Measurements from ENCODE around the gene LRMDA.
A peak's percentile ranks its signal among the peaks of the same experiment; 100 is the strongest.
"Not testable (repeated sequence)": the region's sequence is repeated elsewhere in the genome, so short reads cannot be mapped to it uniquely, and the experiment has no call there.

The LRMDA gene

DNA sequence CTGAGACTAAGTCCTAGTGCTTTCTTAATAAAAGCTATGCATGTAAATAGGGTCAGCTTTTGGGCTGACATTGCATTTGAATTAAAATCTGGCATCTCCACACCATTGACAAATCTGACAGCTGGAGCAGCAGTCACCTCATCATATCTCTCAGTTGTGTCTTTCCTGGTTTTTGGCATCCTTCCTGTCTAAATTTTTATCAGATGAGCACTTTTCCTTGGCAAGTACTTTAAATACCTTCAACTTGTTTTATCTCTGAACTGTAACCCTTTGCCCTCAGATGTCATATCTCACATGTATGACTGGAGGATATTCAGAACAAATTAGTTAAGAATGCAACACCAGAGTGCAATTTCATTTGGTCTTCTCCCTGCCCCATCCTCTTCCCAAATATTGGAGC lies 1066.2 kb downstream of the LRMDA start:
- DNase-seq = no peak

- no peak for DNase-seq
Measured at GRCh38 chr10:76504823-76505222, 1073.4 kb downstream of the LRMDA start.

GRCh38 chr10:76509446-76509845 lies 1078.0 kb downstream of the LRMDA start:
- no peak for DNase-seq

GRCh38 chr10:76514321-76514720 lies 1082.9 kb downstream of the LRMDA start:
- peak in 1 of 2 experiments; percentile 4 for DNase-seq

DNA sequence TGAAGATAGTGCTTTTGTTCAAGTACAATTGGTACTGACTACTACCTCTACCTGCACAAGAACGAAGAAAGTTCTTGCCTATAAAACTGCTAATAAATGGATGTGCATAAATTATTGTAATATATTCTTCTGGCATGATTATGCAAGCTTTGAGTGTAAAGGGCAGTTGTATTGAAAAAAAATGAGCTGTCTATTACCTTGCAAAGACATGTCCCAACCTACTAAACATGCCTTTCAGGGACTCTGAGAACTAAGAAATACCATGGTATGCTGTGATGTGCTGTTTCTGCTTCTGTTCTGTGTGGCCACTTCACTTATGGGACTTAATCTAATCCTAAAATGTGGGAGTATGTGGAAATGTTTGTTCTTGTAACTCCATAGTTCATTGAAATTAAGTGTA lies 1083.4 kb downstream of the LRMDA start:
- DNase-seq = no peak

DNA sequence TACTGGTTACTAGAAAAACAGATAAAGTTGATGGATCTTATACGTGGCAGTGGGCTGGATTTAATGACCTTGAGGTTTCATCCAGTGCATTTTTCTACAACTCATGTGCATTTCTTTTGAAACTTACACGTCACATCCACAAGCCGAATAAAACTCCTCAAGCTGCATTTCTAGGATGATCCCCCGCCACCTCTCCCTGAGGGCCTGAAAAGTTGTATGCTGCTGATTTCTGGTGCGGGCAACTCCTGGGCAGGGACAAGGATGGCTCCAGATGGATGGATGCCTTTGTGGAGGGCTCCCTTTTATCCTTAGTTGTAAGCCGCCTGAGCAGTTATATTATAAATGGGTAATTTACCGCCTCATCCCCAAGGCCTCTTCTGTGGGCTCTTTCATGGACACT lies 1091.1 kb downstream of the LRMDA start:
- DNase-seq = no peak

- peak in 1 of 2 experiments; percentile 59 for DNase-seq
Measured at GRCh38 chr10:76523246-76523645, 1091.8 kb downstream of the LRMDA start.

- no peak for DNase-seq
Measured at GRCh38 chr10:76523791-76524351, 1092.4 kb downstream of the LRMDA start.

DNA sequence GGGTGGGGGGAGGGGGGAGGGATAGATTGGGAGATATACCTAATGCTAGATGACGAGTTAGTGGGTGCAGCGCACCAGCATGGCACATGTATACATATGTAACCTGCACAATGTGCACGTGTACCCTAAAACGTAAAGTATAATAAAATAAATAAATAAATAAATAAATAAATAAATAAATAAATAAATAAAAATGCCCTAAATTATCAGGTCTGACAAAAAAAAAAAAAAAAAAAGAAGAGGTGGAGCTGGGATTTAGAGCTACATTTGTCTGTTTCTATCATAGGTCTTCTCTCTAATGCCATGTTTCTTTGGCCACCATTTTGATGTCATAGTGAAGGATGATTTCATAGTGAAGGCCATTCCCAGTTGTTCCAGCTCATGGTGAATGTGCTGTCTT lies 1095.4 kb downstream of the LRMDA start:
- DNase-seq = not testable (repeated sequence)

- no peak for DNase-seq
Measured at GRCh38 chr10:76540331-76540730, 1108.9 kb downstream of the LRMDA start.

DNA sequence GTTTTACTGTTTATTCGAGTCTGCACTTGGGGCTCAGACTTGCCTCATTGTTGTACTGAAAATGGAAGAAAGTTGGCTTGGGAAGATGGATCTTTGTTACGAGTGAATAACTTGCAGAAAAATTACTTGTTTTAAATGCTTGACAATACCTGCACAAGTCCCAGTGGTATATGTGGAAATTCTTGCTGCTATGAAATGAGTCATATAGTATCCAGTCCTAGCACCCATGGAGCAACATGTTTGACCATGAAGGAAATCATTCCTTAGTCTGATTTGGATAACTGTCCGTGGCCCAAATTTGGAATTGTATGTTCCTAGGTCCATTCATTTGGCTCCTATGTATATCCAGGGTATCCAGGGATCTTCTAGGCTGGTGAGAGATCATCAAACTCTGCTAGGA lies 1109.4 kb downstream of the LRMDA start:
- DNase-seq = no peak

DNA sequence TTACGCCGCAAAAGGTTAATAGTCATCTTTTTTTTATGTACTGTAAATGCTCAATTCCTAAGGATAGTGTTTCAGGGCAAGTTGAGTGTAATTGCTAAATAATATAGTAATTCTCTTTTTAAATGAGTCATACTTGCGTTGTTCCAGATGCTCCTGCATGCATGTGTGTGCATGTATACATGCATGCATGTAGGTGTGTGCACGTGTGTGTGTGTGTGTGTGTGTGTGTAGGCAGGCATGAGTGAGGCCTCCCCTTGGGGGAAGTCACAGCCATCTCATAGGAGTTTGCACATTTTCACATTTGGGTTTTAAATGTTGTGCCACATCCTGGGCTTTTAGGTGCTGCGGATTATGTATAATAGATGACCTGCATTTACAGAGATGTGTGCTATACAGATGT lies 1110.4 kb downstream of the LRMDA start:
- no peak for DNase-seq

GRCh38 chr10:76542307-76542930 lies 1111.0 kb downstream of the LRMDA start:
- DNase-seq = no peak

- DNase-seq = no peak
Measured at GRCh38 chr10:76543655-76544054, 1112.2 kb downstream of the LRMDA start.

DNA sequence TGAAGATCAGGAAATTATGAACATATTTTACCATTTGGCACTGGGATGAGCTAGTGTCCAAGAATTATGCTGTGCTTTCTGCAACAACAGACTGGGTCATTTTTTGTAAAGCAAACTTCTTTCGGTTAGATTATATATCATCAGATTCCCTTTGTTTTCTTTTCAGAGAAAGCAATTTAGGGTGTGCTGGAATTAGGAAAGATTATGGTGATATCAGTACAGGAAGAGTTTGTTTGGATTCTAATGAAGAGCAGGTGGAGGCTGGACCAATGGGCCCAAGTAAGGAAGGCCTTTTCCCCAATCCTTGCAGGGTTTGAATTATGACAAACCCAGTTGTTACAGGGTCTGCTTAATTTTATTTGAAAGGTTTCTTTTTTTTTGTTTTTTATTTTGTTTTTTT lies 1113.4 kb downstream of the LRMDA start:
- no peak for DNase-seq

GRCh38 chr10:76546411-76546810 lies 1115.0 kb downstream of the LRMDA start:
- no peak for DNase-seq

GRCh38 chr10:76547352-76547972 lies 1116.0 kb downstream of the LRMDA start:
- DNase-seq = peak; percentile 23 to 75

DNA sequence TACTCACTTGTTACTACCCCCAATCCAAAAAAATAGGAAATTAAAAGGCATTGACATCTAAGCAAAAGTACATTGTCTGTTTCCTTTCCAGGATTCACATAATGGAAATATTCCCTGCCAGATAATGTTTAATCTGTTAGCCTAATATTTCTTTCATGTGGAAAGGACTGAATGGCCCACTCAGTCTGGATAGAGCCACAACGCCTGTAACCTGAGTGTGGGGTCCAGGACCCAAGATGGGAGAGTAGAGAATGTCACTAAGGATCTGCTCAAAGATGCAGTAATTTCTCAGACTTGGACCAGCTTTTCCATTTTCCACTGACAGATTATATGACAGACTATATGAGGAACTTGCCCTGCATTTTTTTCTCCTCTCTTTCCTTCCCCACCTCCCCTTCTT lies 1117.3 kb downstream of the LRMDA start:
- no peak for DNase-seq

DNA sequence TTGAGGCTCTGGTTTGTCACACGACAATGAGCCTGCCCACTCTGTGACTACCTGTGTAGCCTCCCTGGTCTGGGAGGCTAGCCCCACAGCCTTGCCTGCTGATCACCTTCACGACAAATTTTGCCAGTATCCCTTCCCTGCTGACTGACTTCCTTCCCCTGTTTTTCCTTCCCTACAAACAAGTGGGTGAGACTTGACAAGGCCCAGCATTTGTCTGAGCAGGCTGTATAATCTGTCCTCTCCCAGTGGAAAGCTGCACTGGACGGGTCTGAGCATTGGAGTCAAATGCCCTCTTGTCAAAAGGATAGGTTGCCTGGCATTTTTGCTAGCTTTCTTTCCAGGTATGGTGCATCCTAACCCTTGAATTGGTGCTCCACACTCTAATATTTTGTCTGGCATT lies 1117.7 kb downstream of the LRMDA start:
- no peak for DNase-seq

- no peak for DNase-seq
Measured at GRCh38 chr10:76550806-76551205, 1119.4 kb downstream of the LRMDA start.

DNA sequence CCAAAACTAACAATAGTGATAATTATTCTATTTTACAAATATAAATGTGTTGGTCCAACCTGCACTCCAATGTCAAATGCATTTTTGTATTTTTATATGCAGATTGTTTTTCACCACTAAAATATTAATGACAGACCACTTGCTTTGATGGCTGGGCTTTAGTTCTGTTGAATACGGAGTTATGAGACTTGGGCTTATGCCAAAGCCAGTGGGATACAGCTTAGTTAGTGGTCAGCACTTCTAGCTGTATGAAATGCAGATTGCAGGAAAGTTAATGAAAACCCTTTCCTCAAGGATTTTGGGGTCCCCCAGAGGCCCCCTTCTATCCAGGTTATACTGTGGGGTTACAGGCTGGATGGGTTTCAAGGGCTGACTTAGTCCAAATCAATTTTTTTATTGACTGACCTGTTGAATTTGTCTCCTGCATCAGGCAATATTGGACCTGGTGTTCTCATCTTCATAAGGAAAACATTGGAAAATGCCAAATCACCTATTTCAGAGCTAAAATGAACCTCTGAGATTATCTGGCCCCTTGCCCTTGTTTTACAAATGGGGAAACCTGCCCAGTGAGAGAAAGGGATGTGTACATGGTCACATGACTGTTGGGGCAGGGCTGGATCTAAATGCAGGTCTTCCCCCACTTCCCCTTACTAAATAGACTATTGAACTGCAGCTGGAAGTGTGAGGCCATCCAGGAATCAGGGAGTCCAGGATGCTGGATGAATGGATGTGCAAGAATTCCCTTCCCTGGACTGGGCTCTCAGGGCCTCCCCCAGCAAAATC lies 1120.9 kb downstream of the LRMDA start:
- no peak for DNase-seq

DNA sequence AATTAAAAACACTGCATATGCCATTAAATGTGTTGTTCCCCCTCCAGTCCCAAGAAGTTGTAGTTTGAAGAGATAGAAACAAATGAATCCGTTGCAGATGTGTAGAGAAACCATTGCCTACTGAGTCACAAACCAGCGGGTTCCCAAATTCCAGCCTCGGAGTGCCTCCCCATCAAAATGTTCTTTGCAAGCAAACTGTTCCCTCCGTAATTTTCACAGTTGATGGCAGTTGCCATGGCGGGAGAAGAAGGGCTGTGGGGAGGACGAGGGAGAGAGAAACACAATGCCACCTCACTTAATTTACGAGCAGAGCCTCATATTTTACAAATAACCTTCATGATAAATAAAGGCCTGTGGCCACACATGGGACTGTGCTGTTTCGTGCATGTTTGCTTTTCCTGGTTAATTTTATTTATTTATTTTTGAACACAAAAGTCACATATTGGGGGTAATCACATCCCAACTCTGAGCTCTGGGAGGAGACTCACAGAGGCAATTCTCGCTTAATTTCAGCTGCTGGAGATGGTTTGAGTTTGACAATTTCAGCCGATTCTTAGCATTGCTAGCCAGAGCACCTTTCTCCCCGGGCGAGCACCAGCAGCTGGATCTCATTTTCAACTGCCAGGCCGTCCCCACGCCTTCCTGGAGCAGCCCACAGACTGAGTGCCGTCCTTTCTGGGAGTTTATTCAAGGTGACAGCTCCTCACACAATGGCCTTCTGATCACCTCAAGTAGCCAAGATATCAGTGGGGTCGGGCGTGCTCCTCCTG lies 1122.0 kb downstream of the LRMDA start:
- DNase-seq = no peak

GRCh38 chr10:76554033-76554408 lies 1122.6 kb downstream of the LRMDA start:
- no peak for DNase-seq

Measured in NCI-H446 (cell line).